ENCODE data around the gene HDAC4. TPM values are rescaled to one million over a fixed set of nuclear protein-coding genes. Genes with fewer than 3 reads are reported as not detected.
"Not testable (repeated sequence)": the region's sequence is repeated elsewhere in the genome, so short reads cannot be mapped to it uniquely, and the experiment has no call there.

Gene HDAC4
- total RNA-seq, 2 donors from 2014 or later, result 22.3 to 48.6 TPM

DNA sequence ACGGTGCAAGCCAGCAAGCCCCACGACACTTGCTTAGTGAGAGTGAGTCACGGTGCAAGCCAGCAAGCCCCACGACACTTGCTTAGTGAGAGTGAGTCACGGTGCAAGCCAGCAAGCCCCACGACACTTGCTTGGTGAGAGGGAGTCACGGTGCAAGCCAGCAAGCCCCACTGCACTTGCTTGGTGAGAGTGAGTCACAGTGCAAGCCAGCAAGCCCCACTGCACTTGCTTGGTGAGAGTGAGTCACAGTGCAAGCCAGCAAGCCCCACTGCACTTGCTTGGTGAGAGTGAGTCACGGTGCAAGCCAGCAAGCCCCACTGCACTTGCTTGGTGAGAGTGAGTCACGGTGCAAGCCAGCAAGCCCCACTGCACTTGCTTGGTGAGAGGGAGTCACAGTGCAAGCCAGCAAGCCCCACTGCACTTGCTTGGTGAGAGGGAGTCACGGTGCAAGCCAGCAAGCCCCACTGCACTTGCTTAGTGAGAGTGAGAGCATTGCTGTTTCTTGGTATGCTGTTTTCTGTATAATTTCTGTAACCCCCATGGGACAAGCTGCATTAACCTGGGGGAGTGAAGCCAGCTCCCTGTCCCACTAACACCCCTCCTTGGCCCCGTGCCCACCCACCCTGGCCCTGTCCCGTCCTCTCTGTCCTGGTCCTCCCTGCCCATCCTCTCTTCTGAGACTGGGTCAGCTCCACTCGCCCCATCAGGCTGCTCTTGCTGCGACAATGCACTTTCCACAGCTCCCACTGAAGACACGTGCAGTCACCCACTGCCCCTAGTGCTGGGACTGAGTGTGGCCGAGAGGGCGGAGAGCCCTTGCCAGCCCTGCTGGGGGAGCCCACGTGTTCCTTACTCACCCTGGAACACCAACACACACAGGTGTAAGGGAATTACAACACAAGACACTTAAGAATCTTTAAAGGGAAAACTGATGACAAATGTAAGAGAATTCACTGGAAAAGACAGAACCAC is 331.2 kb downstream of the HDAC4 start:
- not testable (repeated sequence) for H3K27me3 Mint-ChIP-seq; ATAC-seq; H3K9me3 Mint-ChIP-seq; H3K4me1 Mint-ChIP-seq (ENCODE audit: low read depth in 2 of 2); H3K27ac Mint-ChIP-seq; H3K4me3 Mint-ChIP-seq; DNase-seq (ENCODE audit: low spot score); H3K36me3 Mint-ChIP-seq

DNA sequence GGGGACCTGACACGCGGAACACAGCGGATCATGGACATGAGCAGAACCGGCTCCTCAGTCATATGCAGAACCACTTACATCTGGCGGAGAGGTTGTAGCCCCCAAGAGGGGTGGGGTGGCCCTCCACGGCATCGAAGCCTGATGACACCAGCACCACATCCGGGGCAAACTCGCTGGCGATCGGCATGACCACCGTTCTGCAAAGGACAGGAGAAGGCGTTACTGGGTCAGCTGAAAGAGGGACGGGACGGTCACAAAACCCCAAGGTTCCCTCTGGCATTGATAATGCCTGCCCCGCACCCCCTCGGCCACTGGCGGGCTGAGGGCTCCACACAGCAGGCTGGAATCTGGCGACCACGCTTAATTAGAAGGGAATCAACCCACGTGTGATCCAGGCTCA is 332.4 kb downstream of the HDAC4 start:
- no peak for ATAC-seq
- no peaks in the 10 kb centered on the region for H3K27me3 Mint-ChIP-seq
- H3K36me3 Mint-ChIP-seq, result no peaks in the 10 kb centered on the region
- DNase-seq (ENCODE audit: low spot score), result no peak
- H3K9me3 Mint-ChIP-seq, result no peaks in the 10 kb centered on the region
- H3K4me1 Mint-ChIP-seq (ENCODE audit: low read depth in 2 of 2), result peaks cover 0 to 2% of the 10 kb centered on the region in 2 donors
- H3K27ac Mint-ChIP-seq, result no peak overlapping the region
- no peak overlapping the region for H3K4me3 Mint-ChIP-seq

DNA sequence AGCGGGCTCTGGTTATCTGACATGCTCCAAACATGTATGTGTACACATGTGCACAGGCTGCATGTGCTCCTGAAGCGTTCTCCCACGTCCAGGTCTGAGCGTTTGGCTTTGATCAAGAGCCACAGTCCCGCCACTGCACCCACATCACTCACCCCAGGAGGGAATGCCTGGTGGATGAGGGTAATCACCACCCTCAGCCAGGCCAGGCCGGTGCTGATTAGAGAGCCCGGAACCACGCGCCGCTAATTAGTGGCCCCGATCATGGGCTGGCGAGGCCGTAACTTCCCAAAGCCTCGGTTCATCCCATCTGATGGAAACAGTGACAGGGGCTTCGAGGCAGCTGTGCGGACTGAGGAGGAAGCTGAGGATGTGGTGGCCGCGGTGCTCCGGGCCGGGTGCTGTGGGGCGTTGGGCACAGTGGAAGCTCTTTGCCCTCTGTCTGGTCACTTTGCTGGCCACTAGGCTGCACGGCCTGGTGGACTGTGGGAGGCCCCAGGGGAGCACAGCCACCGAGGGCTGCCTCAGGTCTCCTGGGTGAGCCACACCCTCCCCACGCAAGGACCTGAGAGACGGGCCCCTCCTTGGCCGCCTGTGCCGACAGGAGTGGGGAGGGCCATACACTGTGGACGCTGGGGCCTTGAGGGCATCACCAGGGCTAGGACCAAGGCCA is 333.5 kb downstream of the HDAC4 start:
- no peak for DNase-seq (ENCODE audit: low spot score)
- no peaks in the 10 kb centered on the region for H3K9me3 Mint-ChIP-seq
- H3K4me3 Mint-ChIP-seq, result no peak overlapping the region
- peaks cover 0 to 2% of the 10 kb centered on the region in 2 donors for H3K4me1 Mint-ChIP-seq (ENCODE audit: low read depth in 2 of 2)
- ATAC-seq, result no peak
- no peak overlapping the region for H3K27ac Mint-ChIP-seq
- H3K36me3 Mint-ChIP-seq, result no peaks in the 10 kb centered on the region
- no peaks in the 10 kb centered on the region for H3K27me3 Mint-ChIP-seq

DNA sequence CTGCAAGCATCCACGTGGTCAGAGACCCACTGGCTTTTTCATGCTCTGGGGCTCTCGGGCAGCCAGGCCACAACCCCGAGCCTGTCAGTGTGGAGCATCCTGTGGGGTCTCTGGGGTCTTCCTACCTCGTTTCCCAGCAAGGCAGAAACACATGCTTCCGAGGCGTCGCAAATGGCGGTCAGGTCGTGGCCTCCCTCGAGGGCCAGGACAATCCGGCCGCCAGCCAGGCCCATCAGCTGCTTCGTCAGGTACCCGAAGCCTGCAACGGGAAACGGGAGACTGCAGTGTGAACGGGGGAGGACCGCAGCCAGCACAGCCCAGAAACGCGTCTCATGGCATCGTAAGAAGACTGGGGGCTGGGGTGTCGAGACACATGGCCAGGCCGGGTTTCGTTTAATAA is 334.2 kb downstream of the HDAC4 start:
- Mint-ChIP-seq H3K4me3 (no peak overlapping the region), H3K27me3 (no peaks in the 10 kb centered on the region), H3K4me1 (ENCODE audit: low read depth in 2 of 2) (no peaks in the 10 kb centered on the region), H3K27ac (no peak overlapping the region), H3K9me3 (no peaks in the 10 kb centered on the region), H3K36me3 (no peaks in the 10 kb centered on the region)
- no peak for ATAC-seq
- no peak for DNase-seq (ENCODE audit: low spot score)

DNA sequence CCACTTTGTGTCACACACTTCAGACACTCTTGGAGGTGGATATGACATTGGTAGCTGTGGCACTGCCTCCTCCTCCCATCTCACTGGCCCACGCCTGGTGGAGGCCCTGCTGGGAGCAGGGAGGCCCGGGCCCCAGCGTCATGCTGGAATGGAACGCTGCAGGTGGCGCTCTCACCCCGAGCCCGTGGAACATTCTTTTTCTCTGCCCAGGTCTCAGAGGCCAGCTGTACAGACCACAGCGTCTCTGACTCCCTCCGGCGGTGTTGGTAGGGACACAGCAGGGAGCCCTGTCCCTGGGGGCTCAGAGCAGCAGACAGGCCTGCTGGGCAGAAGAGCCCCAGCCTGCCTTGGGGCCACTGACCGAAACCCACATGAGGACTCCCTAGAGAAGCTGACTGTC is 334.9 kb downstream of the HDAC4 start:
- no peaks in the 10 kb centered on the region for H3K27me3 Mint-ChIP-seq
- H3K4me1 Mint-ChIP-seq (ENCODE audit: low read depth in 2 of 2), result peaks cover 5 to 6% of the 10 kb centered on the region in 2 donors
- H3K9me3 Mint-ChIP-seq, result no peaks in the 10 kb centered on the region
- ATAC-seq (no peak), DNase-seq (ENCODE audit: low spot score) (no peak)
- H3K27ac Mint-ChIP-seq, result no peak overlapping the region
- no peaks in the 10 kb centered on the region for H3K36me3 Mint-ChIP-seq
- H3K4me3 Mint-ChIP-seq, result no peak overlapping the region

DNA sequence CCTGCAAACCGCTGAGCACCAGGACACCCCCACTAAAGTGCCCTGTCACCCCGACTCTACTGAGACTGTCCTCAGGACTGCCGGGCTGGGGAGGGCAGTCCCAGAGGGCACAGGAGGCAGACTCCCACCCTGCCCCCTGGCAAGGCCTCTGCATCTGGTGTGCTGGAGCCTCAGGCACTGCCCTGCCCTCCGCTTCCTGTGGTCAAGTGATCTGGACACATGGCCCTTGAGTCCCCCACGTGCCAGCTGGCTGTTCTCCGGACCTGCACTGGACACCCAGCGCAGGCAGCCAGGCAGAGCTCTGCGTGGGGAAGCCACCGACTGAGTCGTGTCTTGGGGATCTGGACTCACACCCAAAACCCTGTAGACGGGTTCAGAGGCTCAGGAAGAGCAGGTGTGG is 335.3 kb downstream of the HDAC4 start:
- Mint-ChIP-seq H3K4me1 (ENCODE audit: low read depth in 2 of 2) (peaks cover 7% of the 10 kb centered on the region in 2 donors), H3K27me3 (no peaks in the 10 kb centered on the region), H3K27ac (no peak overlapping the region), H3K4me3 (no peak overlapping the region), H3K9me3 (no peaks in the 10 kb centered on the region), H3K36me3 (no peaks in the 10 kb centered on the region)
- no peak for DNase-seq (ENCODE audit: low spot score)
- no peak for ATAC-seq

DNA sequence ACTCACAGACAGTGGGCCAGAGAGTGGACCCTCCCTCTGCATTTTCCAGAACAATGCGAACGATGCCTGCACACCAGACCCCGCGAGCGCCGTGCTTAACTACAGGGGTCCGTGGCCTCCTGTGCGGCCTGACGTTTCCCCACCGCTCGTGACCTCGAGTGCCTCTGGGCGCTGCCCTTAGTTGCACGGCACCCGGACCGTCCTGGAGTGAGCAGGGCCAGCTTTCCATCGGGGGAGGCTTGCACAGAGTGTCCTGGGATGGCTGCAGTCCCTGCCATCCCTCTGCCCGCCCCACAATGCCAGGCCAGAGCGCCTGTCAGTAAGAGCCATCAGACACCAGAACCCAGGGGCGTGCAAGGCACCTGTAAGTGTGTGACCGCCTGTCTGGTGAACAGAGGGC is 335.9 kb downstream of the HDAC4 start:
- Mint-ChIP-seq H3K27me3 (no peaks in the 10 kb centered on the region), H3K4me3 (no peak overlapping the region), H3K27ac (no peak overlapping the region), H3K9me3 (no peaks in the 10 kb centered on the region), H3K4me1 (ENCODE audit: low read depth in 2 of 2) (peaks cover 7 to 9% of the 10 kb centered on the region in 2 donors), H3K36me3 (no peaks in the 10 kb centered on the region)
- no peak for ATAC-seq
- DNase-seq (ENCODE audit: low spot score), result no peak

DNA sequence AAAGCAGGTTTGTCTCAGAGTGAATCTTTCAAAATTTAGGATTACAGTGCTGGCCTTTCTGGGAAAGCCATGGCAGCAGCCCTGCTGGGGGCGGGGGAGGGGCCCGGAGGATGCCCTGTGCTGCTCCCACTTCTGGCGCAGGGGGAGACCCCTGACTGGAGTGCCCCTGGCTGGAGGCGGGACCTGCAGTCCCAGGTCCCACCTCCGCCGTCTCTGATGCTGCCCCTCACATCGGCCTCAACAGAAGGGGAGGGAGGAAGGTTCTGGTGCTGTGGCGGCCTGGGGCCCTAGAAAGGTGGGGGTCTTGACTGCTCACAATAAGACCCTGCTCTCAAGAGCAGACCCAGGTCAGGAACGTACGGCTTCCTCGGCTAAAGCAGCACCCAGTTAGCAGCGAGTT is 336.6 kb downstream of the HDAC4 start:
- H3K27me3 Mint-ChIP-seq, result no peaks in the 10 kb centered on the region
- H3K9me3 Mint-ChIP-seq, result no peaks in the 10 kb centered on the region
- no peaks in the 10 kb centered on the region for H3K36me3 Mint-ChIP-seq
- DNase-seq (ENCODE audit: low spot score) (no peak), ATAC-seq (no peak)
- no peak overlapping the region for H3K27ac Mint-ChIP-seq
- peaks cover 7 to 9% of the 10 kb centered on the region in 2 donors for H3K4me1 Mint-ChIP-seq (ENCODE audit: low read depth in 2 of 2)
- H3K4me3 Mint-ChIP-seq, result no peak overlapping the region

DNA sequence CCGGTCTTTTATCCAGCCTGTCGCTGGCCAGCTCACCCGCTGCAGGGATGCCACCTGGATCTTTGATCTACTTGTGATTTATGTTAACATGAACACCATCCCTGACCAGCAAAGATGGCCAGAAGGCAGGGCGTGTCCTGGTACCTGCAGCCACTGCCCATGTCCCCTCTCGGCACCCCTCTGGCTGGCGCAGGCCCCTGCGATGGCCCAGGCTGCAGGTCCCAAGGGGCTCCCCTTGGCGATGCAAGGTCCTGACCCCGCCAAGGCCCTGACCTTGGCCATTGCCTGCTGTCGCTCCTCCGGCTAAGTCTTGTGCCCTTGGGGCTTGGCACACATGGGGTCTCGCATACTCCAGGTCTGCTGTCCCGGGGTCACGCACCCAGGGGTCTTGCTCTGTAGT is 338.1 kb downstream of the HDAC4 start:
- H3K4me3 Mint-ChIP-seq, result no peak overlapping the region
- H3K36me3 Mint-ChIP-seq, result no peaks in the 10 kb centered on the region
- ATAC-seq (no peak), DNase-seq (ENCODE audit: low spot score) (no peak)
- no peaks in the 10 kb centered on the region for H3K27me3 Mint-ChIP-seq
- H3K4me1 Mint-ChIP-seq (ENCODE audit: low read depth in 2 of 2), result peaks cover 7 to 9% of the 10 kb centered on the region in 2 donors
- no peaks in the 10 kb centered on the region for H3K9me3 Mint-ChIP-seq
- H3K27ac Mint-ChIP-seq, result no peak overlapping the region

DNA sequence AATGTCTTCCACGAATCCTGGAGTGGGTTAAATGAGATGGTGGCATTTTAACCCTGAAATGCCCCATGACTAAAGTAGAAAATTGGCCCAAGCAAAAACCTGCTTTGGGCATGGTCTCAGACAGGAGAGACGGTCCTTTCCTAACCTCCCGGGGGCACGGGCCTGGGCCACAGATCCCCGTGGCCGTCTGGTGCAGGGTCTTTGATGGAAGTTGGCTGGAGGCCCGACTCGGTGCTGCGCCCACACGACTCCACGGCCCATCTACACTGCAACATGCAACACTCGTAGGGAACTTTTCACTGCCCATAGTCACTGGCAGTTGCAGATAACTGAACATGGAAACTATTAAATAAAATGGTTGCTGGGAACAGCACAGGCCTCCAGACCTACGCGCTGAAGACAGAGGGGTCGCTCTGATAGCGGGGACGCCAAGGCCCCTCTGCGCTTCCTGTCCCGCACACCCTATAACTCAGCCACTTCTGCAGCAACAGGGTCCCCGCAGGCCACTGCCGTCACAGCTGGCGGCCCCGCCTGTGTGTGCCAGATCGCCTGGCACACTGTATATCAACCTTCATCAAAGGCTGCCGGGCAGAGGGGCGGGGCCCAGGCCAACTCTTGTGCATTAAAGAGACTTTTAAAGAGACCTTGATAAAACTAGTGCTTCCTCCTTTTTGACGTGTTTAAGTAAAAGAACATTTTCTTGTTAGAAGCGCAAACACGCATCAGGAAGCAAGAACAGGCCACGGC is 338.8 kb downstream of the HDAC4 start:
- H3K9me3 Mint-ChIP-seq, result no peaks in the 10 kb centered on the region
- H3K4me1 Mint-ChIP-seq (ENCODE audit: low read depth in 2 of 2), result peaks cover 7 to 9% of the 10 kb centered on the region in 2 donors
- no peak for ATAC-seq
- no peaks in the 10 kb centered on the region for H3K27me3 Mint-ChIP-seq
- DNase-seq (ENCODE audit: low spot score), result no peak
- no peaks in the 10 kb centered on the region for H3K36me3 Mint-ChIP-seq
- no peak overlapping the region for H3K4me3 Mint-ChIP-seq
- no peak overlapping the region for H3K27ac Mint-ChIP-seq

DNA sequence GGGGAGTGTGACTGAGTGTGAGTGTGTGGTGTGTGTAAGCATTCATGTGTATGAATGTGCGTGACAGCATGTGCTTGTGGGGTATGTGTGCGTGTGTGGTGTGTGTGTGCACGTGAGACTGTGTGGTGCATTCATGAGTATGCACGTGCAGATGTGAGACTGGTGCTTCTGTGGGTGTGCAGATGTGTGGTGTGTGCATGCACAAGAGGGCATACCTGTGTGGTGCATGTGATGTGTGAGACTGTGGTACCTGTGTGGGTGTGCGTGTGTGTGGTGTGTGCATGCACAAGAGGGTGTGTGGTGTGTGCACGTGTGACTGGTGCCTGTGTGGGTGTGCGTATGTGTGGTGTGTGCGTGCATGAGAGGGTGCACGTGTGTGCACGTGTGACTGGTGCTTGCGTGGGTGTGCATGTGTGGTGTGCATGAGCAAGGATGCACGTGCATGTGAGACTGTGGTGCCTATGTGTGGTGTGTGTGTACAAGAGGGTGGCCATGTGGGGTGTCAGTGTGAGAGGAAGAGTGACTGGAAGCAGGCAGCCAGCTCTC is 339.6 kb downstream of the HDAC4 start:
- no peak overlapping the region for H3K27ac Mint-ChIP-seq
- ATAC-seq (no peak), DNase-seq (ENCODE audit: low spot score) (no peak)
- H3K36me3 Mint-ChIP-seq, result no peaks in the 10 kb centered on the region
- H3K27me3 Mint-ChIP-seq, result no peaks in the 10 kb centered on the region
- no peaks in the 10 kb centered on the region for H3K9me3 Mint-ChIP-seq
- no peak overlapping the region for H3K4me3 Mint-ChIP-seq
- peaks cover 7 to 9% of the 10 kb centered on the region in 2 donors for H3K4me1 Mint-ChIP-seq (ENCODE audit: low read depth in 2 of 2)

DNA sequence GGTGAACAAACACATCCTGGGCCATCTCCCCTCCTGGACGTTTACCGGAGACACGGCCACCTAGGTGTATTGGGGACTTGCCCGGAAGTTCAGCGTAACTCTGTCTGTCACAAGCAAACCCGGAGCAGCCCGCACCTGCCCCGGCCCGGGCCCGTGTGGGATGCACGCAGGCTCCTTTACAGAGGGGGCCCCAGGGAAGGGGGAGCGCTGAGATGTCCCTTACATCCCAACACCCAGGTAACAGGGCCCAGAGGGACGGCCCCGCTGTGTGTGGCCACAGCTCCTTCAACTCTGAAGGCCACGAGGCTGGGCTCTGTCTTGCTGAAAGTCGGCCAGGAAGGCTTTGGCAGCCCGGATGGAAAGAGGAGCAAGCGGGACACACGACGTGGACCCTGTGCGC is 340.1 kb downstream of the HDAC4 start:
- no peak overlapping the region for H3K27ac Mint-ChIP-seq
- no peaks in the 10 kb centered on the region for H3K36me3 Mint-ChIP-seq
- H3K4me3 Mint-ChIP-seq, result no peak overlapping the region
- H3K27me3 Mint-ChIP-seq, result no peaks in the 10 kb centered on the region
- ATAC-seq (no peak), DNase-seq (ENCODE audit: low spot score) (no peak)
- H3K9me3 Mint-ChIP-seq, result no peaks in the 10 kb centered on the region
- H3K4me1 Mint-ChIP-seq (ENCODE audit: low read depth in 2 of 2), result peaks cover 7 to 9% of the 10 kb centered on the region in 2 donors

DNA sequence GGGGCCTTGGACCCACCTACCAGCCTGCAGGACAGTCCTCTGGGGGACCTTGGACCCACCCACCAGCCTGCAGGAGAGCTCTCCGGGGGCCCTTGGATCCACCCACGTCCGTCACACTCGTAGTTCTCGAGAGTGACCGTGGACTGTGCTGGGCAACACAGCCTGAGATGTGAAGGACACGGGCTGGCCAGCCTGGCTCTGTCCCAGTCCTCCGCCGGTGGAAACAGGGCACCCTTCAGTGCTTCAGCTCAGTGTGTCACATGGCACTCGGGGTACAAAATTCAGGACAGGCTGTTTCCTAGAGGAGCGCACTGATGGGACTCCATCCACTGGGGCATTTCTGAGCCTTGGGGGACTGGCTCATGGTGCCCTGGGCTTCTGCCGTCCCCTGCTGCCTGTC is 341.0 kb downstream of the HDAC4 start:
- no peak overlapping the region for H3K4me3 Mint-ChIP-seq
- DNase-seq (ENCODE audit: low spot score) (no peak), ATAC-seq (peak in 1 of 2 donors; percentile 57)
- H3K4me1 Mint-ChIP-seq (ENCODE audit: low read depth in 2 of 2), result peaks cover 7 to 9% of the 10 kb centered on the region in 2 donors
- no peaks in the 10 kb centered on the region for H3K36me3 Mint-ChIP-seq
- H3K9me3 Mint-ChIP-seq, result no peaks in the 10 kb centered on the region
- H3K27ac Mint-ChIP-seq, result no peak overlapping the region
- no peaks in the 10 kb centered on the region for H3K27me3 Mint-ChIP-seq
